Hepatocyte (in vitro differentiated cells): ENCODE results near the gene SBF2.

Source experiments
- CTCF ChIP-seq: fragments of 200-600 bp; sonication (generic); IDR thresholded peaks from 2 replicates; pipeline ENCODE4 v1.5.1; 2016; ENCODE audit warnings: antibody characterized with exemption, mild to moderate bottlenecking; ENCODE audit not compliant: poor library complexity
- EZH2phosphoT487 ChIP-seq: fragments of 200-600 bp; sonication (generic); IDR thresholded peaks from one replicate; pipeline ENCODE4 v1.6.1; 2018; ENCODE audit warnings: antibody characterized with exemption, mild to moderate bottlenecking, low read depth, moderate library complexity; ENCODE audit not compliant: unreplicated experiment, severe bottlenecking

- TF ChIP-seq CTCF: no peak
- no peak for TF ChIP-seq EZH2phosphoT487
Measured at GRCh38 chr11:9858822-9859221, 435.2 kb downstream of the SBF2 start.
